Measurements from ENCODE around the gene RBBP7. TPM values are rescaled to one million over a fixed set of nuclear protein-coding genes. Genes with fewer than 3 reads are reported as not detected.
A peak's percentile ranks its signal among the peaks of the same experiment; 100 is the strongest.

Gene RBBP7
- polyA plus RNA-seq, 3 donors = 32.2 to 56.8 (median 52.6) TPM

DNA sequence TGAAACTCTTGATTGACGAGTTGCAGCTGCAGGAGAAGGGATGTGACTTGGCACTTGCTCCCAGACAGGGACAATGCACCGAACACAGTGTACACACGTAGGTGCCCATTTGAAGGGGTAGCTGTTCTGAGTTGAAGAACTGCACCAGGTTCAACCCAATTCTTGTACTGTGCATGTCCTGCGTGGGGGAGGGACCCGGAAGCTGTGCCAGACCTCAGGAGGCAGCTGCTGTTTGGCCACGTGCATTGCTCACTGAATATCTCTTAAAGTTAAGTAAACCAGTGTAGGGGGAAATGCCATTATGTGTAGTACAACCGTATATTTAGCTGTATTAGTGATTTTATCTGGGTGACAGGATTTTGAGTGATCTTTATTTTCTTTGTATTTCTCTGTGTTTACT, 12.0 kb upstream of the RBBP7 start:
- Histone ChIP-seq H3K9me3 (replicated peaks in 1 of 2; ENCODE audit: control insufficient read depth in 1 of 2, insufficient read depth in 1 of 2, low read length in 2 of 2) (no peaks in the 10 kb centered on the region), H3K79me2 (ENCODE audit: insufficient read depth, low read length) (no peaks in the 10 kb centered on the region), H3K4me1 (ENCODE audit: control insufficient read depth in 1 of 2, insufficient read depth in 2 of 2, low read length in 2 of 2) (peaks cover 0 to 5% of the 10 kb centered on the region in 2 donors), H3K36me3 (replicated peaks in 1 of 2; ENCODE audit: control insufficient read depth in 1 of 2, insufficient read depth in 2 of 2, low read length in 2 of 2) (no peaks in the 10 kb centered on the region), H3K4me2 (replicated peaks; ENCODE audit: extremely low read depth, low read length, poor library complexity, severe bottlenecking) (peak overlapping the region; percentile 71), H3K27ac (ENCODE audit: low read depth in 1 of 2, low read length in 2 of 2) (no peak overlapping the region), H2AFZ (ENCODE audit: insufficient read depth, low read depth, low read length, poor library complexity, severe bottlenecking) (peak overlapping the region; percentile 77), H3K27me3 (ENCODE audit: control insufficient read depth in 2 of 2, insufficient read depth in 2 of 2, low read length in 2 of 2) (peaks cover 0 to 38% of the 10 kb centered on the region in 2 donors), H3K9ac (ENCODE audit: insufficient read depth, low read length, poor library complexity, severe bottlenecking) (no peak overlapping the region), H3K4me3 (replicated peaks in 1 of 3; ENCODE audit: low read depth in 2 of 3, low read length in 3 of 3) (peak overlapping the region in 2 of 3 experiments; percentile 49 to 71), H4K20me1 (ENCODE audit: insufficient read depth, low read length) (no peaks in the 10 kb centered on the region)
- intact Hi-C loops (cut with micrococcal nuclease) = loop anchor here (5.0 kb wide), 1 partner anchor 165 kb away; no protein-coding TSS in a partner anchor
- no peaks in the 10 kb centered on the region for H3K36me3 Mint-ChIP-seq
- H3K4me1 Mint-ChIP-seq = peaks cover 10% of the 10 kb centered on the region
- H3K9me3 Mint-ChIP-seq = no peaks in the 10 kb centered on the region
- no peak for TF ChIP-seq CTCF (IDR thresholded peaks at IDR 0.05)
- peak overlapping the region; percentile 82 to 87 for H3K4me3 Mint-ChIP-seq
- no peak overlapping the region for H3K27ac Mint-ChIP-seq
- WGBS (ENCODE audit: insufficient coverage) = 0% methylated on average over 2 of the region's 7 CpGs
- peak in 2 of 3 donors; percentile 9 to 42 for DNase-seq
- H3K27me3 Mint-ChIP-seq (ENCODE audit: low read depth in 3 of 3) = peaks cover 0 to 46% (median 2%) of the 10 kb centered on the region in 3 donors

- H3K9ac ChIP-seq (ENCODE audit: insufficient read depth, low read length, poor library complexity, severe bottlenecking) = no peak overlapping the region
- H3K9me3 ChIP-seq (replicated peaks in 1 of 2; ENCODE audit: control insufficient read depth in 1 of 2, insufficient read depth in 1 of 2, low read length in 2 of 2) = peaks cover 0 to under 1% of the 10 kb centered on the region in 2 donors
- H3K27me3 ChIP-seq (ENCODE audit: control insufficient read depth in 2 of 2, insufficient read depth in 2 of 2, low read length in 2 of 2) = peaks cover 0 to 51% of the 10 kb centered on the region in 2 donors
- H3K4me2 ChIP-seq (replicated peaks; ENCODE audit: extremely low read depth, low read length, poor library complexity, severe bottlenecking) = no peak overlapping the region
- peaks cover 0 to 48% (median 2%) of the 10 kb centered on the region in 3 donors for H3K27me3 Mint-ChIP-seq (ENCODE audit: low read depth in 3 of 3)
- whole genome bisulfite sequencing (ENCODE audit: insufficient coverage) = no CpG with 5 or more reads among the region's 1 CpG
- H4K20me1 ChIP-seq (ENCODE audit: insufficient read depth, low read length) = no peaks in the 10 kb centered on the region
- no peaks in the 10 kb centered on the region for H3K36me3 Mint-ChIP-seq
- H3K4me3 Mint-ChIP-seq = no peak overlapping the region
- intact Hi-C loops (cut with micrococcal nuclease) = no loop called here
- H3K4me1 Mint-ChIP-seq = peaks cover 2% of the 10 kb centered on the region
- peaks cover 0 to 2% (median 0%) of the 10 kb centered on the region in 7 donors for H3K9me3 Mint-ChIP-seq
- H3K27ac ChIP-seq (ENCODE audit: low read depth in 1 of 2, low read length in 2 of 2) = no peak overlapping the region
- no peaks in the 10 kb centered on the region for H3K79me2 ChIP-seq (ENCODE audit: insufficient read depth, low read length)
- no peak overlapping the region for H3K4me3 ChIP-seq (replicated peaks in 1 of 3; ENCODE audit: low read depth in 2 of 3, low read length in 3 of 3)
- no peak overlapping the region for H3K27ac Mint-ChIP-seq
- TF ChIP-seq CTCF (IDR thresholded peaks at IDR 0.05) = no peak
- no peak overlapping the region for H2AFZ ChIP-seq (ENCODE audit: insufficient read depth, low read depth, low read length, poor library complexity, severe bottlenecking)
- H3K36me3 ChIP-seq (replicated peaks in 1 of 2; ENCODE audit: control insufficient read depth in 1 of 2, insufficient read depth in 2 of 2, low read length in 2 of 2) = no peaks in the 10 kb centered on the region
- DNase-seq = no peak
- H3K4me1 ChIP-seq (ENCODE audit: control insufficient read depth in 1 of 2, insufficient read depth in 2 of 2, low read length in 2 of 2) = peaks cover 2 to 3% of the 10 kb centered on the region in 2 donors
These were observed 6.5 kb upstream of the RBBP7 start for GRCh38 chrX:16876696-16877095.
